Limb (tissue), 2 donors: ENCODE results near the gene HEXA.

Source experiments
- DNase-seq, 2 donors: peaks; one replicate each; pipeline ENCODE4 v3.0.0-alpha.2; 2016; ENCODE audit errors: extremely low spot score in 2 of 2

HEXA gene

DNA sequence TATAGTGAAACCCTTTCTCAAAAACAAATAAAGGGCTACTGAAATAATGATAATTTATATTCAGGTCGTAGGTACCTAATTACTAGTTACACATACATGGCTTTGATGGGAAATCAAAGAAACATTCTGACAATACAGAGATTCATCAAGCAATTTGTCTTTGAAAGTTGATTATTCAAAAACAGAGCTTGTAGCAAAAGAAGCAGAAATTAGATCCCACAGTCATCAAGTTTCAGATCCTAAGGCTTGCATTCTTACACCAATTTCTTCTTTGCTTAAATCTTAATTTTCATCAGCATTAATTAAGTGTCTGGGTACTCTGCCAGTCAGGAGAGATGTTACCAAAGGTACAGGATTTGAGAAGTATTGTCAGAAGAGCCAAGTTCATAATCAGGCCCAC, 1.5 kb upstream of the HEXA start:
- DNase-seq: no peak

DNA sequence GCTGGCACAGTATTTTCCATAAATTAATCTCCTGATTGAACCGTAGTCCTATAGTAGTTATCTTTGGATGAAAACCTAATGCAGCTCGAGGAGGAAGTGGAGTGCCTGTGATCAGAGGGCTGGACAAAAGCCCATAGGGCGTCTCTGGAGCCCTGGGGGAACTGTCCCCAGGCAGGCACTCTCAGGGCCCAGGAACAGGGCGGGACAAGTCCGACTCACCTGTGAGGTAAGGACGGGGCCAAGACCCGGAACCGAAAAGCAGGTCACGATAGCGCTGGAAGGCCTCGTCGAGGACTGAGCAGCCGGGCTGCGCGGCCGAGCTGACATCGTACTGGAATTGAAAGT, 341 bp downstream of the HEXA start:
- DNase-seq: no peak

DNA sequence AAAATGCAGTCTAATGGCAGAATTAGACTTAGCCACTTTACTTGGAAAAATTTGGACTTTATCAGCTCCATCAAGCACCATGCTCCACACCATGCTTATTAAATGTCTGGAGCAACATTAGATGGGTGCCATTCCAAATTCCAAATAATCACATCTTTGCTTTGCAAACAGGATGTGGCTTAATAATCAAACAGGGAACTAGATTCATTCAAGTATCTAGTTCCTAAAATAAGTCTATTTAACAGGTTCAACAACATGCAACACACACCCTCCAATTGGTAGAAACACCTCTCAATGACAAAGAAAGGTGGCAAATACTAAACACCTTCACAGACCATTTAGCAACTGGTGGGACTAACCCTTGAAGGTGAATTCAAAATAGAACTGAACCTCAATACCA, 3.5 kb downstream of the HEXA start:
- DNase-seq: no peak

DNA sequence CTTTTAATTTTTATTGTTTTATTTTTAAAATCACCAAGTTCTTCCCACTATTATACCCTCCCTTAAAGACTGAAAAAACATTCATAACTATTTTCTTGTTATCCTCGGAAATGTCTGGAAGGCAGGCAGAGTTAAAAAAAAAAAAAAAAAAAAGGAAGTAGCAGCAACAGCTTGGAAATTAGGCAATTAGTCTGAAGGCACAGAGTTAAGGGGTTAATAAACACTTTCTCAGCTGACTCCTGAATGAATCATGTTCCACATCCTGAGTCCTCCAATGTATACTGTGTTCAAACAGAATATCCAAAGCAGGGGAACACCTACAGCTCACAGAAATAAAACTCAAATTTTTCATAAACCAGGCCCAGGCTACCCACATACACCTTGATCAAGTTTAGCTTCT, 5.8 kb downstream of the HEXA start:
- DNase-seq: no peak

DNA sequence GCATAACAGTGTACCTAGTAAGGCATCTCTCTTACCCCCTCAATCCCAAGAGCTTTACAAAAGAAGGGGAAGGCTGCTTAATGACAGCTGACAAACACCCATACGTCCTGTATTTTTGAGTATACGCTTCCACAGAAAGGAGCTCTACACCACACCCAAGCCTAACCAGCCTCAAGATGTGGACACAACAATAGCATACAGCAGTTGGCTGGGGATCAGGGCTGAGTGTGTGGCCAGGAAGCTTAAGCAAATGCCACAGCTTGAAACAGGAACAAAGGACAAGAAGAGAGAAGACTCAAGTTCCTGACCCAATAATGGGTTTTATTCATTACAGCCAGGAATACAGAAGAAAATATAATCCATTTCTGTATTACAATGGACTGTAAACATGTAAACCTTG, 6.9 kb downstream of the HEXA start:
- no peak for DNase-seq

DNA sequence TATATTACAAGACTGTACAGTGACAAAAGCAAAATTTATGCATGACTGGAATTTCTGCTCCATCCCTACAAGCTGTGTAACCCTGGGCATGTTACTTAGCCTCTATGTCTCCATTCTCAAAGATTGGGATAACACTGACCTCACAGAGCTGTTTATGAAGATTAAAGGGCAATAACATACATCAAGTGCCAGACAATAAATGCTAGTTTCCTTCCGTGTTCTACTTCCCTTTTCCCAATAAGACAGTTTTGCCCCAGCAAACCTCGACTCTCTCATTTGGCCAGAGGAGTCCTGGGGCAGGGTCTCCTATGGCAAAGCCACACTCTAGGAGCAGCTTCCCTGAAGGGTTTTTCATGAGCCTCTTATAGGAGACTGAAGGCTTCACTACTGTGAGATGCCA, 7.5 kb downstream of the HEXA start:
- DNase-seq: no peak

DNA sequence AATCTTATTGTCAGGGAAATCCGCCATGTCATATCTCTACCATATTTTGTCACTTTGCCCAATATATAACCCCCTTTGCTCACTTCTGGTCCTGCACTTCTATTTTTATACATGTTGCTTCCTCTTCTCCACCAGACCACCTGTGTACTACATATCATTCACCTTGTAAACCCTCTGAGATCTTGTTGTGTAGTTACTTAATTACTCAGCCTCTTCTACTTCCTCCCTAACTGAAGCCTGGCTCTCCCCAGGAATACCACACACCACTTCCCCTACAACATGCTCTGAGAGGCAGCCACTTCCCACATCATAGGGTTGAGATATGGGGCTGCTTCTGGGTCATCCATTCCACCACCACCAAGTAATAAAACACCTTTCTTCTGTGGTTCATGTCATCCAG, 10.0 kb downstream of the HEXA start:
- DNase-seq: no peak

DNA sequence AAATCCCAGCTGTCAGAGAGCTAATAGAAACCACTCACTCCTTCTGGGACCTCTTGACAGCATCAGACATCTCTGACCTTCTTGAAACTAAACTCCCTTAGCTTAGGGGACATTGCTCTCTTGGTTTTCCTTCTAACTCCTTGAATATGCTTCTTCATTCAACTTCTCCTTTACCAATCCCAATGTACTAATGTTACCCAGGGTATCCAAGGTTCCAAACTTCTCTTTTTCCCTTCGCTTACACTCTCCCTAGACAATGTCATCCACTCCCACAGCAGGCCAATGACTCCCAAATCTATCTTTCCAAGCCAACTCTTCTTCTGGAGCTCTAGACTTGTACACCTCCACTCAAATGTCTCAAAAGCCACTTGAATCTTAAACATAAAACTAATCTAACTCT, 14.6 kb downstream of the HEXA start:
- DNase-seq: no peak

DNA sequence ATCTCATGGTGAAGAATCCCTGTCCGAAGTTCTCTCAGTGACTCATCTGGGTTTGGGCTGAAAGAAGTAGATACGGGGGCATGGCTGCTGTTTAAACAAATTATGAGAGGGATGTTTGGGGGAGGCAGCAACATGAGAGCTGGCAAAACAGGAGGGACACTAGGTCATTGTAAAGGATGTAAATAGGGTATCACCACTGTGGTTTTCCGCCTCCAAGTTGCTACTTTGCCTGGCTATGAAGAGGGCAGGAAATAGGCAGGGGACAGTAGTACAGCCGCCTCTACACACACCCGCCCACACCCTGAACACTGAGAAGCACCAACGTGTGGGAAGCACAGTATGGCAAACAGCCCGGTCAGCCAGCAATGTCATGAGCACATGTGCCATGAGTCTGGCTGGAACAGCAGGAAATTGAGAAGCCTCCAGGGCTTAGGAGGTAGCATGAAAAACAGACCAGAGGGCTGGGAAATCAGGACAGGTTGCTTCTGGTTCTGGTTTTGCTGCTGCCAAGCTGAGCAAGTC, 17.1 kb downstream of the HEXA start:
- no peak for DNase-seq

DNA sequence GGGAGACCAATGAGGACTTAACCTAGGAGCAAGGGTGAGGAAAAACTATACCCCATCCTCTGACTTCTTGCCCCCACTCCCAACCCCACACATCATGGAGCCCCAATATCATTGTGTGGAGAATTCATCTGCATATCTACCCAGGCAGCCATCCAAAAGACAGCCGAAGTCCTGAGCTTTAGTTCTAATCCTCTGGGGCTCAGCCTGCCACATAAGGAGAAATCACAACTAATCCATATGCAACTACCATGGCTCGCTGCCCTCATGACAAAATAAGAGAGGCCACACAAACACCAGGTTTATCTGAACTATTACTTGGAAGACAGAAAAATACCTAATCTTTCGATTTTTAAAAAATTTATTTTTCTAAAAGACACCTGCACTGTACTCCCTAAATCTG, 17.7 kb downstream of the HEXA start:
- no peak for DNase-seq

DNA sequence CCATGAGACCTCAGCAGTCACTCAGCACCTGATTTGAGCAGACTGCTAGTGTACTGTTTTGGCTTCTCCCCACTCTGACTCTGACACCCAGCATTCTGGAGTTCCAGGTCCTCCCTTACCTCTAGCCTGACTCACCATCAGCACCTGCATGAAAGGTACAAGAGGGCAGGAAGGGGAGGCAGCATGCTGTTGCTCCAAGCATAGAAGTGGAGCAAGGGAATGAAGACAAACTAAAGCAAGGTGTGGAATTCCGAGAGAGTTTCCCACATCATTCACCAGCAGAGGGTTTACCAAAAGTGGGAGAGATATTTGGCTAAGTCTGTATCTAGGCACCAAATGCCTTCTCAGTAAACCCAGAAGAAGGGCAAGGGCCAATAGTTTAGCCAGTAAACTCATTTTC, 21.3 kb downstream of the HEXA start:
- DNase-seq: no peak

DNA sequence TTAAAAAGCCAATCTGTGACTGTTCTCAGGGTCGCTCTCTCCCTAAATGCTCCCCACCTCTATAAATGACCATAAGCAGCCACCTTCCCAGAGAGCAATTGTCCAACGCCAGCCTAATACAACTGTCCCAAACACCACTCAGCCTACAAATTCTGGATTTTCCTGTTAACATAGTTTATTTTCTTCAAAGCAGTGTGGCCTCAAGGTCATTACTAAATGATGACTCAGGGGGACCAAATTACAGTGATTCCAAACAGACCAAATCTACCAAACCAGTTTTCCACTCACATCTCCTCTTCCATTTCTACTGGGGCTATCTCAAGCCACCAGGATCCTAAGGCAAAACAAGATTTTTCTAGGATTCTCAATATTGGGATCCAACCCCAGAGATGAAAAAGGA, 22.5 kb downstream of the HEXA start:
- no peak for DNase-seq

DNA sequence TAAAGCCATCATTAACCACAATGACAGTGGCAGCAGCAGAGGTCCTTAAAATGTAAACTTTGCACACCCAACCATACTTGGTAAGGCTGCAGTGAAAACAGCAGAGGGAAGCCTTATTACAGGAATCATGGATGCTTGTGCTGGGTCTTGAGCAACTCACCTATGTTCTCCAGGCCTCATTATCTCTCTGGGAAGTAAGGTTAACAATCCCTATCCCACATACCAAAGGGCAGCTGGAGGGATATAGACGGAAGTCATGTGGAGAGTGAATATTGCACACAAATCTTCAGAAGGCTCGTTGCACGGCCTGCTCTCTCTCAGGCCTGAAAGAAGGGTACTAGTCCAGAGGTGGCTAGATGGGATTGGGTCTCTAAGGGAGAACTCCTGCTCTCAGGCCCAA, 30.0 kb downstream of the HEXA start:
- no peak for DNase-seq

DNA sequence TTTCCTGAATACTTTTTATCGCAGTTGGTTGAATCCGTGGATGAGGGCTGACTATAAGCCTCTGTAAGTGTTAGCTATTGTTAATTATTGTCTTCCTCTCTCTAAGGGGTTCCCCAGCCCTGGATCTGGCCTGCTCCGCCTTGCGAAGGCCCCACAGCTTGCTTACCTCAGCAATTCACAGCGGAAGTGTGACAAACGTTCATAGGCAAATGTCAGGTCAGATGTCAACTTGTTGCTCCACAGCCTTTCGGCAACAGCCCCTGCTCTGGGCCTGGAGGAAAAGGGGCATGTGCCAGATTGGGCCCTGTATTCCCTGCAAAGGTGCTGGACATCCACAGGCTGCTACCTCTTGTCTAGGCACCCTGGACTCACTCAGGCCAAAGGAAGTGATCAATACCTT, 30.5 kb downstream of the HEXA start:
- no peak for DNase-seq

DNA sequence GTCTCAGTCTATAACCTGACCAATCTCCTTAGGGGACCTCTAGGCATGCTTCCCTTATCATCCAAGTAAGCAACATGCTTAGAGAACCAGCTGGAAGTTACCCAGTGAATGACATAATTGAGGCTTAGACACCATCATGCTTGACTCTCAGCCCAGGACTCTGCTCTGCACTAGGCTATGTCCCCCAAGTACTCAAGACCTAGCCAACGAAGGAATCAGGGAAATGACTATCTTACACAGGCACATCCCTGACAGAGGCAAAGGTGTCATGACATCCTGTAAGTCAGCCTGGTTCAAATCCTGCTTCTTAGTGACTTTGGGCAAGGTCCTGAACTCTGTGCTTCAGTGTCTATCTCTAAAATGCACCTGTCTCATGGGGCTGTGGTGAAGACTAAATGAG, 31.2 kb downstream of the HEXA start:
- no peak for DNase-seq

DNA sequence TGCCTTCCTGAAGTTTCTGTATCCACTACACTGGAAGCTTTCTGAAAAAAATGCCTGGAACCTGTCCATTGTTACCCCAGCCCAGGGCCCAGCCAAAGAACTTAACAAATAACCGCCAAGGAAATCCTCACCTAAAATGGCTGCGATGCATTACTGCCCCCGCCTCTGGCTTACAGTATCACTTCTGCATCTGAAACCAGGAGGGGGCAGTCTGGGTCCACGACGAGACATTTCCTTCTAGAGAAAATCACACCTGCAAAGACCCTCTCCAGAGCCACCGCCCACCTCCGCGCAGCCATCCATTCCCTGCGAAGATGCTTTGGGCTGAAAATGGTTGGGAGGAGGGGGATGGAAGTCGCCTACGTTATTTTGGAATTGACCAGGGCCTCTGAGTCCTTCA, 33.4 kb downstream of the HEXA start:
- DNase-seq: peak in 1 of 2 donors; percentile 34

DNA sequence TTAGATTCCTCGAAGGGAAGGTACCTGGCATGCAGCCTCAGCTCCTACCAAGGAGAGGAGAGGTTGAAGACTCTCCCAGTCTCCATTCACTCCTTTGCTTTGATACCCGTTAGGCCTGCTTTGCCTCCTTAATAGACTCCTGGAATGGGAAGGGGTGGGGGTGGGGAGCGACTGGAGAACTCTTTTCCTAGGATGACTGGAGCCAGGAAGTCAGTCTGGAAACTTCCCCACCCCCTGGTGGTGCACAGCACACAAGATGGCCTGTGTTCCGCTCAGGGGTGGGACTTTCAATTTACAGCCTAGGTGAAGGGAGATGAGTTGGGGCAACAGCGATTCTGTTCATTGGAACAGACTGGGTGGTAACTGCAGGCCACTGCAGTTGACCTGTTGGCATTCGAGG, 34.5 kb downstream of the HEXA start:
- peak in 1 of 2 donors; percentile 48 for DNase-seq

DNA sequence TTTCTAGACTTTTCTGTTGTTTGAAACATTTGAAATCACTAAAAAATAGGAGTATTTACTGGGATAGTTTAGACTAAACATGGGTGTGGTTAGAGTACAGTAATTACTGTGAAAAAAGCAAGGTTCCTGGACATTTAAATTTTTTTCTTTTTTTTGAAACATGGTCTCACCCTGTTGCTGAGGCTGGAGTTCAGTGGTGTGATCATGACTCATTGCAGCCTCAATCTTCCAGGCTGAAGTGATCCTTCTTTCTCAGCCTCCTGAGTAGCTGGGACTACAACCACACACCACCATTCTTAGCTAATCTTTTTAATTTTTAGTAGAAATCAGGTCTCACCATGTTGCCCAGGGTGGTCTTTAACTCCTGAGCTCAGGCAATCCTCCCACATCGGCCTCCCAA, 35.4 kb downstream of the HEXA start:
- no peak for DNase-seq

DNA sequence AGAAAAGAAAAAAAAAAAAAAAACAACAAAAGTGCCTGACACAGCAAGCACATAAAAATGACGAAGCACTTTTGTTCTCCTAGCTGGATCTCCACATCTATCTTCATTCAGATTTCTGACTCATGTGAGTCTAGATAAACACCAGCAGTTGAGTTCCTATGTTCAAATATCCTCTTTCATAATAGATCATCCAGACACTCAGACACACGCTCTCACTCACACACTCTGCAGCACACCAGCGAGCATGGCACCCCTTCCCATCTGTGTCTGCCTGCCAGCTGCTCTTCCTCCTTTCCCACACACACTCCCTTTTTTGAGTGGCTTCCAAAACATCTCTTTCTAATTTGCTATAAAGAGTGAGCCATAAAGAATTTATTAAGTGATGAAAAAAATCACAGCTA, 36.0 kb downstream of the HEXA start:
- DNase-seq: peak; percentile 39 to 60

DNA sequence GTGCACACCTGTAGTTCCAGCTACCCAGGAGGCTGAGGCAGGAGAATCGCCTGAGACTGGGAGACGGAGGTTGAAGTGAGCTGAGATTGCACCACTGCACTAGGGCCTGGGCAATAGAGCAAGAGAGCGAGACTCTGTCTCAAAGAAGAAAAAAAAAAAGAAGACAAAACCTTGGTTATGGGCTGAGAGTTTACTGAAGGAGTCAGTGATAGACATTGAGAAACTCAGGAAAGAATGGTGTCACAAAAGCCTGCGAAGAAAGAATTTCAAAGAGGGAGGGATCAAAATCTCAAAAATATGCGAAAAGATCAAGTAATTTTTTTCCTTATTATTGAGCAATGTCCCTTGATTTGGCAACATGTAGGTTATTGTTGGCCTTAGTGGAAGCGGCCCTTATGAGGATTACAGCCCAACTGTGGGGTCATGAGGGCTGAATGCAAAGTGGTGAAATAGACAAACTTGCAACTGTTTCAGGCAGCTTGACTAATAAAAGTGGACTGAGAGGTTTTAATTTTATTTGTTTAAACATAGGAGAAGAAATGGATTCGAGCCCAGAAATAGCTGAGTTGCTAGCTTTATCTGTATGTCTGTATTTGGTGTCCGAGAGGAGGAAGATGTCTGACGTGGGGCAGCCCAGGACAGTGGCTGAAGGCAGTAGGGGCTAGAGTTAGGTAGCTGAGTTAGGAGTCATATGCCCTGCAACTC, 37.0 kb downstream of the HEXA start:
- no peak for DNase-seq

DNA sequence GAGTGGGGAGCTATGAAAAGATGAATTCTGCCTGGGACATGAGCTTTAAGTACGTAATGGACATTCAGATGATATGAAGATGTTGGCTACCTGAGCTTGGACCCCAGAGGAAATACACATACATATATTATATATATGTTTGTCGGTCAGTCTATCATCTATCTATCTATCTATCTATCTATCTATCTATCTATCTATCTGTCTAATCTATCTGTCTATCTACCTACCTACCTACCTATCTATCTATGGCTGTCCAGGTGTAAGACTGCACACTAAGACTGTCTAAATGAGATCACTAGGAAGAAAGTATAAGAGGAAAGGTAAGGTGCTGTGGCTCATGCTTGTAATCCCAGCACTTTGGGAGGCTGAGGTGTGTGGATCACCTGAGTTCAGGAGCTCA, 37.7 kb downstream of the HEXA start:
- DNase-seq: no peak

DNA sequence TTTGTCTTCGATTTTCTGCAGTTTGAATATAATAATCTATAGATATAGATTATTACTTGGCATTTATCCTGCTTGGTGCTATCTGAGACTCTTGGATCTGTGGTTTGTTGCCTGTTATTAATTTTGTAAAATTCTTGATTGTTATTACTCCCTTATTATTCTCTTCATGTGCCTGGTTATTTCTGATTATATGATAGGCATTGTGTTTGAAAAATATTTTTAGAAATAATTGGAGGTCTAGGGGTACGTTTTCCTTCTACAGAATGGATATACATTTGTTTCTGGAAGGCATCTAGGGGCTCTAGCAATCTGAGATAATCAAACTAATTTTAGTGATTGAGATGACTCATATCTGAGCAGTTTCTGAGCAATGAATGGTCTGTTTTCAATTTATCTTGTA, 41.0 kb downstream of the HEXA start:
- no peak for DNase-seq

DNA sequence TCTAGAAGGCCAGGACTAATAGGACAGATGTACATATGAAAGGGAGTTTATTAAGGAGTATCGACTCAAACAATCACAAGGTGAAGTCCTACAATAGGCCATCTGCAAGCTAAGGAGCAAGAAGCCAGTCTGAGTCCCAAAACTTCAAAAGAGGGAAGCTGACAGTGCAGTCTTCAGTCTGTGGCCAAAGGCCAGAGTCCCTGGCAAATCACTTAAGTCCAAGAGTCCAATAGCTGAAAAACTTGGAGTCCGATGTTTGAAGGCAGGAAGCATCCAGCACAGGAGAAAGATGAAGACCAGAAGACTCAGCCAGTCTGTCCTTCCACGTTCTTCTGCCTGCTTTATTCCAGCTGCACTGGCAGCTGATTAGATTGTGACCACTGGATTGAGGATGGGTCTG, 44.8 kb downstream of the HEXA start:
- no peak for DNase-seq

DNA sequence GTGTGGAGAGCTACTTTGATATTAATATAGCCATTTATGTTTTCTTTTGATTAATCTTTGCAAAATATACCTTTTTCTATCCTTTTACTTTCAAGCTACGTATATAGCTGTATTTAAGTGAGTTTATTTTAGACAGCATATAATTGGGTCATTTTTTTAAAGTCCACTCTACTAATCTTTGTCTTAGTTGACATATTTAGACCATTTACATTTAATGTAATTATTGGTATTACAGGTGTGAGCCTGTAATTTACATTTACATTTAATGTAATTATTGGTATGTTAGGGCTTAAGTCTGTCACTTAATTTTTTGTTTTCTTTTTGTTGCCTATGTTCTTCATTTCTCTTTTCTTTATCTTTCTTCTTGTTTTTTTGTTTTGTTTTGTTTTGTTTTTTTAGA, 52.1 kb downstream of the HEXA start:
- no peak for DNase-seq
